Bronchial epithelial cell (primary cell): Measurements from ENCODE around the gene RBM19. TPM values are rescaled to one million over a fixed set of nuclear protein-coding genes. Genes with fewer than 3 reads are reported as not detected.

Experiments
- DNase-seq: peaks from one replicate; pipeline ENCODE4 v3.0.0-alpha.2; 2010; ENCODE audit warnings: low read depth
- FAIRE-seq: peaks from 2 replicates; lab custom pipeline; 2011; peaks lifted over from hg19 to GRCh38; lab: Jason Lieb, UNC
- H3K27me3 ChIP-seq: 2 replicates; pipeline ENCODE4 v1.5.1; 2011; ENCODE audit warnings: low read length; ENCODE audit not compliant: control insufficient read depth, insufficient read depth
- H3K36me3 ChIP-seq: 2 replicates; pipeline ENCODE4 v1.5.1; 2011; ENCODE audit warnings: low read length; ENCODE audit not compliant: control insufficient read depth, insufficient read depth
- H3K4me3 ChIP-seq: 2 replicates; pipeline ENCODE4 v1.5.1; 2011; ENCODE audit warnings: mild to moderate bottlenecking, low read depth, low read length, control low read depth
- total RNA-seq: library from RNA; depleted of rRNA; stranded (reverse); fragments of >200 nt; gene quantifications from 2 replicates; pipeline ENCODE4 v1.2.1, GENCODE V29; 2014
- TF ChIP-seq, protein P1 (sequence below): IDR thresholded peaks from 2 replicates; pipeline ENCODE4 v1.5.1; 2011; ENCODE audit warnings: mild to moderate bottlenecking, moderate library complexity, low read length, control low read depth, inconsistent platforms; ENCODE audit not compliant: insufficient read depth, severe bottlenecking

Gene RBM19
- total RNA-seq, 1 donor from 2014 or later = 19.0 TPM

DNA sequence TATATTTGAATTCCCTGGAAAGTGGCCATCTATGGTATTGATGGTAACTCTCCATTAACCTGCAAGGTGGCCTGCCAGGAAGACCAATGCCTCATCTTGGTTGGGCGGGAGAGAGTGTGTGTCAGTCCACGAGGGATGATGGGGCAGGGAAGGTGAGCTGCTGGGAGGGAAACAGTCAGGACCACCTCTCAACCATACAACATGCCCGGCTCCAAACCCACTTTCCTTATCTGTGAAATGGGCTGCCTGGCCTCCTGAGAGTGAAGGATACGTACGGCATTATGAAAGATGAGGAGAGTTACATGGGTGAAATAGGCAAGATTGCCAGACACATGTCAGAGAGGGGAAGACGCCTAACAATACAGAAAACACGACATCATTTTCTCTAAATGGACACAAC lies 70.9 kb downstream of the RBM19 start:
- Histone ChIP-seq H3K4me3 (no peak overlapping the region), H3K36me3 (no peaks in the 10 kb centered on the region), H3K27me3 (no peaks in the 10 kb centered on the region)
- TF ChIP-seq, protein P1, sequence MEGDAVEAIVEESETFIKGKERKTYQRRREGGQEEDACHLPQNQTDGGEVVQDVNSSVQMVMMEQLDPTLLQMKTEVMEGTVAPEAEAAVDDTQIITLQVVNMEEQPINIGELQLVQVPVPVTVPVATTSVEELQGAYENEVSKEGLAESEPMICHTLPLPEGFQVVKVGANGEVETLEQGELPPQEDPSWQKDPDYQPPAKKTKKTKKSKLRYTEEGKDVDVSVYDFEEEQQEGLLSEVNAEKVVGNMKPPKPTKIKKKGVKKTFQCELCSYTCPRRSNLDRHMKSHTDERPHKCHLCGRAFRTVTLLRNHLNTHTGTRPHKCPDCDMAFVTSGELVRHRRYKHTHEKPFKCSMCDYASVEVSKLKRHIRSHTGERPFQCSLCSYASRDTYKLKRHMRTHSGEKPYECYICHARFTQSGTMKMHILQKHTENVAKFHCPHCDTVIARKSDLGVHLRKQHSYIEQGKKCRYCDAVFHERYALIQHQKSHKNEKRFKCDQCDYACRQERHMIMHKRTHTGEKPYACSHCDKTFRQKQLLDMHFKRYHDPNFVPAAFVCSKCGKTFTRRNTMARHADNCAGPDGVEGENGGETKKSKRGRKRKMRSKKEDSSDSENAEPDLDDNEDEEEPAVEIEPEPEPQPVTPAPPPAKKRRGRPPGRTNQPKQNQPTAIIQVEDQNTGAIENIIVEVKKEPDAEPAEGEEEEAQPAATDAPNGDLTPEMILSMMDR = no peak
- FAIRE-seq (no peak), DNase-seq (no peak)

DNA sequence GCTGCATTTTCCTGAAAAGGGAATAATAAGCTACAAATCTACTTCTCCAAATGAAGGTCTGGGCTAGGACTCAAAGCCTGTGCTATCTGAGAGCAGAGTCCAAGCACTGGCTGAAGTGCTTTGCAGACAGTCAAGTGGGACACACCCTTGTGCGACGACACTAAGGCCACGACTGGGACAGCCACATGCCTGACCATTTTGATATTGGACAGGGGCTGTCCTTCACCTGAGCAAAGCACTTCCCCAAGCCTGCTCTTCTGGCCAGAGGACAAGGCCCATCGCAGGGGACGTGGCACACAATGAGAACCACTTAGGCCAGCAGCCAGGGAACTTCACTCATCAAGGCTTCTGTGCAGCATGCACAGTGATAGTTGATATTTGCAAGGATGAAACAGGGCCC lies 71.4 kb downstream of the RBM19 start:
- Histone ChIP-seq H3K36me3 (no peaks in the 10 kb centered on the region), H3K27me3 (no peaks in the 10 kb centered on the region), H3K4me3 (no peak overlapping the region)
- TF ChIP-seq, protein P1 = no peak
- DNase-seq (no peak), FAIRE-seq (no peak)

DNA sequence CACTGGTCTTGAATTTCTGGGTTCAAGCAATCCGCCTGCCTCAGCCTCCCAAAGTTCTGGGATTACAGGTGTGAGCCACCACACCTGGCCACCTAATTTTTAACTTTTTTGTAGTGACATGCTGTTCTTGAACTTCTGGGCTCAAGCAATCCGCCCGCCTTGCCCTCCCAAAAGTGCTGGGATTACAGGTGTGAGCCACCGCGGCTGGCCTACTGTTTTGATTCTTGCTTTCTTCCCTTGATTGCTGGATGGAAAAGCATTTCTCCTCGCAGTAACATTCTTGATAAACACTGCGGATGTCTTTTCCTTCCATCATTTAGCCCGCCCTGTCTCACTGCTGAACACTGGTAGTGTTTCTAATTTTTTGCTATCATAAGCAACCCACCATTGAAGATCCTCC lies 72.9 kb downstream of the RBM19 start:
- FAIRE-seq = no peak
- no peaks in the 10 kb centered on the region for H3K36me3 ChIP-seq
- no peak for DNase-seq
- no peaks in the 10 kb centered on the region for H3K27me3 ChIP-seq
- H3K4me3 ChIP-seq = no peak overlapping the region
- TF ChIP-seq, protein P1 = no peak

DNA sequence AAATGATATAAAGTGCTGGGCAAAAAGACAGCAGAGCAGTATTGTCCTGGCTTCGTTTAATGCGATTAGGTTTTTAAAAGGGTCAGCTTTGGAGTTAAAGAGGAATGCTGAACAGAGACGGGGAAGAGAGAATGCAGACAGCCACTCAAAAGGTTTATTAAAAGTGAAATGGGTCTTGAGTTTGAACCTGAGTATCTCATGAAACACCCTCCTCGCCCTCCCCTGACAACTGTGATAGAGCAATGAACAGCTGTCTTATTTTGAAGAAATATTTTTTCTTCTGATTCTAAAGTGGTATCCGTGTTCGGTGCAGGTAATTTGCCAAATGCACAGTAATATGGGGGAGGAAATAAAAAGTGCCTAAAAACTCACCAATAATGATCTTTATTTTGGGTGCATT lies 73.6 kb downstream of the RBM19 start:
- Histone ChIP-seq H3K36me3 (no peaks in the 10 kb centered on the region), H3K4me3 (no peak overlapping the region), H3K27me3 (no peaks in the 10 kb centered on the region)
- TF ChIP-seq, protein P1 = no peak
- FAIRE-seq (no peak), DNase-seq (no peak)

DNA sequence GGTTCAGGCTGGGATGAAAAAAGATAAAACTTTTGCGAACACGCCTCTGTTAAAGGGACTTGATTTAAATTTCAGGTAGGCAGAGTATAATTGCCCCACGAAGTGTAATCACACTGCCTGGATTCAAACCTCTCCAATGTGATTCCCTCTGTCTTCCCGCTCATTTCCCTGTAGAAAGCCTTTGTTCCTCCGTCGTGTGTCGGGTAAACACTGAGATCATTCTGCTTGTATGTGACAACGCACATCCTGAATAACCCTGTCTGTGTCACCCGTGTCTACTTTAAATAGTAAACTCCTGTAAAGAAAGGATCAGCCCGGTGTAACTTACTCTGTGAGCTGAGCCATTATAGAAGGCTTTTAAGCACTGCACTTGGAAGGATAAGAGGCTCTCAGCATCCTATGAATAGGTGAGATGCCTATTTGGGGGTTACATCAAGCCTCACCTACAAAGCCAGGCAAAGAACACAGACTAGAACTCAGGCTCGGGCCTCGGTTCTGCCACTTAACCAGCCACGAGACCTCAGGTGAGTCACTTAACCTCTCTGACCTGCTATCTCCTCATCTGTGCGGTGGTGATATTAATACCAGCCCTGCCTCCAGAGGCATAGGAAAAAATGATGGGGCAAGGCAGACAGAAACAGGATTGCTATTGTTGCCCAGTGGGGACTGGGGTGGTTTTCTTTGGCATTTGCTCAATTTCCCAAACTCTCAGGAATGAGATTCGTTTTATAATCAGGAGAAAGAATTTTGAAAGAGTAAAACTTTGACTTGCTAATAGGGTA lies 74.2 kb downstream of the RBM19 start:
- H3K36me3 ChIP-seq = no peaks in the 10 kb centered on the region
- TF ChIP-seq, protein P1 = no peak
- H3K4me3 ChIP-seq = no peak overlapping the region
- DNase-seq (no peak), FAIRE-seq (no peak)
- no peaks in the 10 kb centered on the region for H3K27me3 ChIP-seq
